PC-3 (cell line): ENCODE data around the gene LANCL1. TPM values are rescaled to one million over a fixed set of nuclear protein-coding genes. Genes with fewer than 3 reads are reported as not detected.
"Not testable (repeated sequence)": the region's sequence is repeated elsewhere in the genome, so short reads cannot be mapped to it uniquely, and the experiment has no call there.

Experiments
- ATAC-seq: fragments of 200-7000 bp; cut with Tn5 transposase; 2 replicates; pipeline ENCODE4 v1.9.1; 2020; ENCODE audit warnings: mild to moderate bottlenecking, moderate library complexity
- BruUV-seq: library from RNA; stranded (reverse); fragments of 400-500 nt; replicated peaks from 2 replicates; lab custom pipeline; 2021; lab: Mats Ljungman, UMichigan
- CTCF ChIA-PET: fragments of 300-600 bp; sonication (Branson Sonifier 250); formaldehyde crosslinking; loops from one replicate; lab custom pipeline; 2022; ENCODE audit warnings: antibody characterized with exemption; lab: Charles Lee
- POLR2A ChIA-PET: fragments of 300-600 bp; sonication (Branson Sonifier 250); formaldehyde crosslinking; loops from one replicate; lab custom pipeline; 2022; ENCODE audit warnings: antibody characterized with exemption; ENCODE audit not compliant: unreplicated experiment; lab: Charles Lee
- DNase-seq: peaks from one replicate; pipeline ENCODE4 v3.0.0-alpha.2; 2015
- H2AFZ ChIP-seq: fragments of 300-600 bp; sonication (generic); 2 replicates; pipeline ENCODE4 v1.6.0; 2016; ENCODE audit warnings: antibody characterized with exemption, low read length
- H3F3A ChIP-seq: fragments of 300-600 bp; sonication (generic); one replicate; pipeline ENCODE4 v1.6.0; 2017; ENCODE audit warnings: antibody characterized with exemption, low read length, control low read depth, mild to moderate bottlenecking; ENCODE audit not compliant: unreplicated experiment
- H3K27ac ChIP-seq: fragments of 300-600 bp; sonication (generic); 2 replicates; pipeline ENCODE4 v1.5.1; 2016; ENCODE audit warnings: mild to moderate bottlenecking, low read length
- H3K27me3 ChIP-seq: fragments of 300-600 bp; sonication (generic); 2 replicates; pipeline ENCODE4 v1.6.1; 2016; ENCODE audit warnings: low read length, mixed read lengths
- H3K36me3 ChIP-seq: fragments of 300-600 bp; sonication (generic); 2 replicates; pipeline ENCODE4 v1.6.1; 2016; ENCODE audit warnings: low read depth, mixed run types, low read length, mixed read lengths
- H3K4me1 ChIP-seq: fragments of 300-600 bp; sonication (generic); 2 replicates; pipeline ENCODE4 v1.5.1; 2016; ENCODE audit warnings: low read length; ENCODE audit not compliant: insufficient read depth
- H3K4me2 ChIP-seq: fragments of 300-600 bp; sonication (generic); 2 replicates; pipeline ENCODE4 v1.6.0; 2016; ENCODE audit warnings: low read length
- H3K4me3 ChIP-seq: fragments of 300-600 bp; sonication (generic); 2 replicates; pipeline ENCODE4 v1.5.1; 2016; ENCODE audit warnings: mild to moderate bottlenecking, low read length, mixed read lengths
- H3K79me2 ChIP-seq: fragments of 300-600 bp; sonication (generic); 2 replicates; pipeline ENCODE4 v1.6.1; 2017; ENCODE audit warnings: low read length, mixed read lengths
- H3K9ac ChIP-seq: fragments of 300-600 bp; sonication (generic); 2 replicates; pipeline ENCODE4 v1.6.0; 2016; ENCODE audit warnings: mild to moderate bottlenecking, low read length
- H3K9me2 ChIP-seq: fragments of 300-600 bp; sonication (generic); replicated peaks from 2 replicates; pipeline ENCODE4 v1.6.1; 2016; ENCODE audit warnings: mixed run types, low read length, mixed read lengths
- H3K9me3 ChIP-seq: fragments of 300-600 bp; sonication (generic); 2 replicates; pipeline ENCODE4 v1.6.1; 2016; ENCODE audit warnings: low read length, mixed read lengths
- H4K20me1 ChIP-seq: fragments of 300-600 bp; sonication (generic); 2 replicates; pipeline ENCODE4 v1.6.1; 2016; ENCODE audit warnings: low read length, mixed read lengths
- CTCF ChIP-seq: fragments of 300-600 bp; sonication (generic); conservative IDR thresholded peaks from 2 replicates; pipeline ENCODE4 v1.5.1; 2017; ENCODE audit warnings: antibody characterized with exemption, low read depth, mild to moderate bottlenecking, low read length
- EZH2 ChIP-seq: fragments of 300-600 bp; sonication (generic); IDR thresholded peaks from one replicate; pipeline ENCODE4 v1.6.1; 2017; ENCODE audit warnings: antibody characterized with exemption, mild to moderate bottlenecking, low read length; ENCODE audit not compliant: unreplicated experiment
- EZH2phosphoT487 ChIP-seq: fragments of 300-600 bp; sonication (generic); IDR thresholded peaks from 2 replicates; pipeline ENCODE4 v1.6.1; 2018; ENCODE audit warnings: mild to moderate bottlenecking, antibody characterized with exemption, low read length, borderline replicate concordance
- intact Hi-C: fragments of 100-400 bp; cut with micrococcal nuclease; formaldehyde crosslinking; loops from 2 replicates; pipeline ENCODE4 v1.9.0; 2023
- total RNA-seq: library from RNA; depleted of rRNA; stranded (reverse); fragments of >200 nt; gene quantifications from 2 replicates; pipeline ENCODE4 v1.2.3, GENCODE V29; 2014

LANCL1 gene
- total RNA-seq, 1 experiment from 2014 or later = 19.0 TPM

DNA sequence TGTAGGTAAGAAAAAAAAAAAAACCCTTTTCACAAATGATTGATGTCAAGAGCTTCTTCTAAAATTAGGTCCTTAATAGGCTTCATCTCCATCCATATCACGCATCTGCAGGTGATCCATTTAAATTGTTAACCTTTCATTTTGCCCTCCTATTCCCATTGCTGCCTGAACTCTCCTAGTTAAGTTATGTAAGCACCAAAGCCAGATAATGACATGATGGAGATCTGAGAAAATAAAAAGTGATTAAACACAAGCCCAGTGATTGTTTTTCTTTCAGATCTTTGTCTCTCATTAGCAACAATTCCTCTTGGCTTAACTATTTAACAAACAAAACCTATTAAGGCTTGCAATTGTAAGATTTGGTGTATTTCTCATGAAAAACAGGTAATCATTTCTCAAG is 20.0 kb downstream of the LANCL1 start:
- no peaks in the 10 kb centered on the region for H3K27me3 ChIP-seq
- no peaks in the 10 kb centered on the region for H3K4me1 ChIP-seq
- no peaks in the 10 kb centered on the region for H3K79me2 ChIP-seq
- no peak overlapping the region for H2AFZ ChIP-seq
- H3K9ac ChIP-seq = no peak overlapping the region
- ChIA-PET POLR2A (no interaction called here), CTCF (no interaction called here)
- BruUV-seq = no TSS peak
- no peaks in the 10 kb centered on the region for H3K9me2 ChIP-seq
- no peaks in the 10 kb centered on the region for H3F3A ChIP-seq
- ATAC-seq (no peak), DNase-seq (no peak)
- H3K4me2 ChIP-seq = no peak overlapping the region
- no peaks in the 10 kb centered on the region for H4K20me1 ChIP-seq
- no peak for TF ChIP-seq EZH2
- TF ChIP-seq CTCF = no peak
- TF ChIP-seq EZH2phosphoT487 = no peak
- peaks cover 8% of the 10 kb centered on the region; the same call in 1 of the 2 replicates for H3K36me3 ChIP-seq
- no peak overlapping the region for H3K27ac ChIP-seq
- no peaks in the 10 kb centered on the region for H3K9me3 ChIP-seq
- H3K4me3 ChIP-seq = no peak overlapping the region
- intact Hi-C loops = no loop called here

DNA sequence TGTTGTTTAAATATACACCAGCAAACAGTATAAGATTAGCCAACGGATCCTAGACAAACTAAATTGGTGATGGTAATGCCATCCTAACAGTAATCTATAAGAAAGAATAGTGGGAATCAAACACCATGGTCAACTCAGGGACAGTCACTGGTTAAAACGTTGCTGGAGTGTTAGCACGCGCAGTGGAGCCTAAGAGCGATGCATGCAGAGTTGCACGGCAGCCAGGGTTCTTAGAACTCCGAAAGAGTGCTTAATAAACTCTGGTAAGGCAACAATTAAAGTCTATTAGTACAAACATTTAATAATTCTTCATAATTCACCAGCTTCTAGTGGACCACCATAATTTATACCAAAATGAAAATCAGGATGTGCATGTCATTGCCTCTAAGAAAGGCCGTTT is 22.2 kb downstream of the LANCL1 start:
- no peak overlapping the region for H3K9ac ChIP-seq
- no peak overlapping the region for H2AFZ ChIP-seq
- H3K9me3 ChIP-seq = no peaks in the 10 kb centered on the region
- H3K4me3 ChIP-seq = no peak overlapping the region
- ATAC-seq (no peak), DNase-seq (no peak)
- no peaks in the 10 kb centered on the region for H3F3A ChIP-seq
- intact Hi-C loops = no loop called here
- no peaks in the 10 kb centered on the region for H3K4me1 ChIP-seq
- ChIA-PET CTCF (no interaction called here), POLR2A (no interaction called here)
- H3K4me2 ChIP-seq = no peak overlapping the region
- no peaks in the 10 kb centered on the region for H3K79me2 ChIP-seq
- H3K27me3 ChIP-seq = no peaks in the 10 kb centered on the region
- no peak overlapping the region for H3K27ac ChIP-seq
- no TSS peak for BruUV-seq
- H3K9me2 ChIP-seq = no peaks in the 10 kb centered on the region
- H3K36me3 ChIP-seq = peaks cover 14% of the 10 kb centered on the region; the same call in 1 of the 2 replicates
- no peaks in the 10 kb centered on the region for H4K20me1 ChIP-seq
- no peak for TF ChIP-seq CTCF
- TF ChIP-seq EZH2 = no peak
- no peak for TF ChIP-seq EZH2phosphoT487

DNA sequence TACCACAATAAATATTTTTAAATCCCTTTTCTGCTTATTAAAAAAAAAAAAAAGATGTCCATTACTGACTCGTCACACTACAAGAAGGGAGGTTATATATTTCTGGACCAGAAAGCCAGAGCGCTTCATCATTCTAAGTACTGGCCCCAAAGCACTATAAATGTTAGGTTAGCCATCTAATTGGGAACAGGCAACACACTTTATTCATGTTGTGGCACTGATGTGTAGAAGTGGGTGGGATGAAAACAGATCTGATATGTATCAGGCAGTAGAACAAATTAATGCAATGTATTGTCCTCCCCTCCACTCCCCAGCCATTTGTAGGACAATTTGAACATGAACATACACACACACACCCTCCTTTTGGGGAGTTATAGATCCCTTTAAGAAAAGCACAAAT is 24.4 kb downstream of the LANCL1 start:
- Histone ChIP-seq H2AFZ (no peak overlapping the region), H3K9me3 (no peaks in the 10 kb centered on the region), H3K4me2 (no peak overlapping the region), H3F3A (no peaks in the 10 kb centered on the region), H3K4me3 (no peak overlapping the region), H3K9me2 (no peaks in the 10 kb centered on the region), H3K9ac (no peak overlapping the region), H4K20me1 (no peaks in the 10 kb centered on the region), H3K36me3 (peaks cover 12% of the 10 kb centered on the region; the same call in 1 of the 2 replicates), H3K27me3 (no peaks in the 10 kb centered on the region), H3K27ac (no peak overlapping the region), H3K79me2 (no peaks in the 10 kb centered on the region), H3K4me1 (no peaks in the 10 kb centered on the region)
- intact Hi-C loops = no loop called here
- BruUV-seq = no TSS peak
- CTCF ChIA-PET = no interaction called here
- no peak for TF ChIP-seq EZH2phosphoT487
- TF ChIP-seq CTCF = no peak
- TF ChIP-seq EZH2 = no peak
- POLR2A ChIA-PET = no interaction called here
- ATAC-seq (no peak), DNase-seq (no peak)

GRCh38 chr2:210450942-210451341 is 25.6 kb downstream of the LANCL1 start:
- H3K9me2 ChIP-seq, H3K27ac ChIP-seq, H2AFZ ChIP-seq, DNase-seq, H3K9me3 ChIP-seq, H3K9ac ChIP-seq, BruUV-seq, H3F3A ChIP-seq, H3K4me3 ChIP-seq, H3K27me3 ChIP-seq, POLR2A ChIA-PET, intact Hi-C loops, H4K20me1 ChIP-seq, ATAC-seq, H3K4me2 ChIP-seq, H3K4me1 ChIP-seq, H3K79me2 ChIP-seq, CTCF ChIA-PET: not testable (repeated sequence)
- H3K36me3 ChIP-seq = peaks cover 12% of the 10 kb centered on the region; the same call in 1 of the 2 replicates
